HepG2 (cell line): ENCODE data around the gene SIAE. TPM values are rescaled to one million over a fixed set of nuclear protein-coding genes. Genes with fewer than 3 reads are reported as not detected.

ENCODE experiments used
- AKAP8 ChIP-seq: sonication (generic); formaldehyde crosslinking; IDR thresholded peaks from 2 replicates; pipeline ENCODE4 v1.5.1; 2020; ENCODE audit warnings: mild to moderate bottlenecking, missing genetic modification reagents
- CBX1 ChIP-seq: IDR thresholded peaks from one replicate; pipeline ENCODE4 v1.6.1; 2016; ENCODE audit warnings: antibody characterized with exemption, low read depth
- FOXA1 ChIP-seq, 2 experiments: fragments of 450-650 bp in 1 of 2; sonication (generic) in 1 of 2; formaldehyde crosslinking in 1 of 2; IDR thresholded peaks; 2 replicates each; pipeline versions ENCODE4 v1.4.0 to v1.6.1; 2016 to 2020; ENCODE audit warnings: missing genetic modification reagents in 1 of 2
- FOXC1 ChIP-seq: sonication (generic); formaldehyde crosslinking; IDR thresholded peaks from 2 replicates; pipeline ENCODE4 v1.8.0; 2022; ENCODE audit warnings: mild to moderate bottlenecking, missing genetic modification reagents, borderline replicate concordance
- HDAC2 ChIP-seq: sonication (generic); formaldehyde crosslinking; IDR thresholded peaks from 2 replicates; pipeline ENCODE4 v1.4.0; 2020; ENCODE audit warnings: missing genetic modification reagents
- KMT2A ChIP-seq: sonication (generic); formaldehyde crosslinking; IDR thresholded peaks from 2 replicates; pipeline ENCODE4 v1.4.0; 2020; ENCODE audit warnings: missing genetic modification reagents
- NCOR1 ChIP-seq: fragments of 200-600 bp; sonication (generic); IDR thresholded peaks from 2 replicates; pipeline ENCODE4 v1.7.0; 2017; ENCODE audit warnings: antibody characterized with exemption, low read length, borderline replicate concordance
- SALL1 ChIP-seq: sonication (generic); formaldehyde crosslinking; IDR thresholded peaks from 2 replicates; pipeline ENCODE4 v1.8.0; 2022; ENCODE audit warnings: mild to moderate bottlenecking, missing genetic modification reagents
- SOX13 ChIP-seq, 3 experiments: fragments of 450-650 bp in 1 of 3; sonication (generic) in 1 of 3; formaldehyde crosslinking in 1 of 3; IDR thresholded peaks in 2 of 3; conservative IDR thresholded peaks in 1 of 3; 2 replicates each; pipeline versions ENCODE4 v1.5.0 to v1.6.1; 2016 to 2020; ENCODE audit warnings: antibody characterized with exemption in 1 of 3, mild to moderate bottlenecking in 1 of 3, missing compliant biosample characterization in 1 of 3, missing genetic modification reagents in 1 of 3, moderate library complexity in 1 of 3
- TARDBP ChIP-seq: sonication (generic); formaldehyde crosslinking; IDR thresholded peaks from 2 replicates; pipeline ENCODE4 v1.8.0; 2022; ENCODE audit warnings: mild to moderate bottlenecking, missing genetic modification reagents
- TEAD3 ChIP-seq: optimal IDR thresholded peaks from 2 replicates; pipeline ENCODE3; 2016; ENCODE audit warnings: borderline replicate concordance
- TOPORS ChIP-seq: sonication (generic); formaldehyde crosslinking; IDR thresholded peaks from 2 replicates; pipeline ENCODE4 v1.8.0; 2023; ENCODE audit warnings: mild to moderate bottlenecking, missing genetic modification reagents
- ZNF317 ChIP-seq: sonication (generic); formaldehyde crosslinking; IDR thresholded peaks from 2 replicates; pipeline ENCODE4 v1.5.0; 2020; ENCODE audit warnings: mild to moderate bottlenecking, missing genetic modification reagents
- ZNF546 ChIP-seq: sonication (generic); formaldehyde crosslinking; conservative IDR thresholded peaks from 2 replicates; pipeline ENCODE4 v1.8.1; 2023; ENCODE audit warnings: mild to moderate bottlenecking, missing genetic modification reagents
- ZNF574 ChIP-seq: sonication (generic); formaldehyde crosslinking; IDR thresholded peaks from 2 replicates; pipeline ENCODE4 v1.4.0; 2020; ENCODE audit warnings: missing genetic modification reagents
- ZNF589 ChIP-seq: sonication (generic); formaldehyde crosslinking; conservative IDR thresholded peaks from 2 replicates; pipeline ENCODE4 v1.8.0; 2022; ENCODE audit warnings: mild to moderate bottlenecking, moderate library complexity, missing genetic modification reagents
- ZNF782 ChIP-seq: sonication (generic); formaldehyde crosslinking; IDR thresholded peaks from 2 replicates; pipeline ENCODE4 v1.4.0; 2020; ENCODE audit warnings: missing genetic modification reagents, mild to moderate bottlenecking, borderline replicate concordance
- polyA plus RNA-seq, 8 experiments: library from polyadenylated mRNA; depleted of rRNA in 3 of 8; stranded (reverse) in 7 of 8; unstranded in 1 of 8; fragments of >200 nt; fragmentation: Illumina TruSeq in 4 of 8; extraction: Trizol in 4 of 8; gene quantifications; 2 replicates each; pipeline versions ENCODE4 v1.2.1 to v1.2.3, GENCODE V29; 2011 to 2016; ENCODE audit warnings: low read depth in 4 of 8, missing spikeins in 1 of 8, mixed read lengths in 1 of 8; ENCODE audit not compliant: insufficient read depth in 1 of 8
- total RNA-seq, 5 experiments: library from RNA; depleted of rRNA; stranded (reverse); fragments of >200 nt; fragmentation: Illumina TruSeq; extraction: Trizol; gene quantifications; 2 replicates each; pipeline ENCODE4 v1.2.3, GENCODE V29; 2016; ENCODE audit warnings: low read depth in 1 of 5
- TF ChIP-seq, protein P1 (sequence below): sonication (generic); formaldehyde crosslinking; IDR thresholded peaks from 2 replicates; pipeline ENCODE4 v1.4.0; 2020; ENCODE audit warnings: mild to moderate bottlenecking, missing genetic modification reagents
- TF ChIP-seq, protein P2 (sequence below): sonication (generic); formaldehyde crosslinking; IDR thresholded peaks from 2 replicates; pipeline ENCODE4 v1.5.1; 2020; ENCODE audit warnings: missing genetic modification reagents, mild to moderate bottlenecking, borderline replicate concordance

Gene SIAE
- total and polyA plus RNA-seq, 2 of the 13 experiments (the other 11 are each of a cell fraction or from before 2014, with no cell fraction given) = 7.0 to 22.4 TPM

DNA sequence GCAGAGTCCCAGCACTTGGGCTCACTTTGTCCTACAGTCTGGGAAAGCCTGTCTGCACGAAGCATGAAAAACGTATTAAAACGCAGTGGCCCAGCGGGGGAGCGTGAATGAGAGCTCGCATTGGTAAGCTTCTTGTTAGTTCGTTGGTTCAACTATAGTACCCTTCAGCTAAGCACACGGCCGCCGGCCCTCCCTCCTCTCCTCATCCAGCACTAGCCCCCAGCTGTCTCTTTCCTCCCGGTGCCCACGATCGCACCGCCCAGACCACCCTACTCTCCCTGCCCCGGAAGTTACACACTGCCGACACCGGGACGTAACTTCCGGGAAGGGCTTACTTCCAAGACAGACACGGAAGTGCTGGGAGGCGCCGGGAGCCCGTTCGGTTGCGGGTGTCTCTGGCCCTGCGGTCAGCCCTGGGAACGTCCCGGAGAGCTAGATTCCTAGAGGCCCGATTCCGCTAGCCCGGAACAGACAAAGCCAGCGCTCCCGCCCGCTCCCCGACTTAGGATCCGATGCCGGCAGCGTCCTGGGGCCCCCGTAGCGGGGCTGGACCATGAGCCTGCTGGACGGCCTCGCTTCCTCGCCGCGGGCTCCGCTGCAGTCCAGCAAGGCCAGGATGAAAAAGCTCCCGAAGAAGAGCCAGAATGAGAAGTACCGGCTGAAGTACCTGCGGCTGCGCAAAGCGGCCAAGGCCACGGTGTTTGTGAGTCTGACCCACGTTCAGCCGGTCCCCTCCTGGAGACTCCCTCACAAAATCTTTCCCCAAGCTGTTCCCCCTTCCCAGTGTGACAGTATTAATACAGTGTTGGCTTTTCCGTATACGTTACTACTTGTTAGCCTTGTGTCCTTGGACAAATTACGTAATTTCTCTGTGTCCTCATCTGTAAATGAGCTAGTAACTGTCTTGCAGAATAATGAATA lies 50.7 kb downstream of the SIAE start, which contains the start of gene TBRG1 (continued):
- peak; percentile 38 for TF ChIP-seq TEAD3 (CRISPR knock-in tag)
- peak; percentile 95; the same call in 1 of the 2 replicates for TF ChIP-seq ZNF782 (CRISPR knock-in tag)
- TF ChIP-seq FOXC1 (CRISPR knock-in tag) = peak; percentile 65; the same call in 1 of the 2 replicates
- peak; percentile 97 for TF ChIP-seq KMT2A (CRISPR knock-in tag)
- TF ChIP-seq, protein P1, sequence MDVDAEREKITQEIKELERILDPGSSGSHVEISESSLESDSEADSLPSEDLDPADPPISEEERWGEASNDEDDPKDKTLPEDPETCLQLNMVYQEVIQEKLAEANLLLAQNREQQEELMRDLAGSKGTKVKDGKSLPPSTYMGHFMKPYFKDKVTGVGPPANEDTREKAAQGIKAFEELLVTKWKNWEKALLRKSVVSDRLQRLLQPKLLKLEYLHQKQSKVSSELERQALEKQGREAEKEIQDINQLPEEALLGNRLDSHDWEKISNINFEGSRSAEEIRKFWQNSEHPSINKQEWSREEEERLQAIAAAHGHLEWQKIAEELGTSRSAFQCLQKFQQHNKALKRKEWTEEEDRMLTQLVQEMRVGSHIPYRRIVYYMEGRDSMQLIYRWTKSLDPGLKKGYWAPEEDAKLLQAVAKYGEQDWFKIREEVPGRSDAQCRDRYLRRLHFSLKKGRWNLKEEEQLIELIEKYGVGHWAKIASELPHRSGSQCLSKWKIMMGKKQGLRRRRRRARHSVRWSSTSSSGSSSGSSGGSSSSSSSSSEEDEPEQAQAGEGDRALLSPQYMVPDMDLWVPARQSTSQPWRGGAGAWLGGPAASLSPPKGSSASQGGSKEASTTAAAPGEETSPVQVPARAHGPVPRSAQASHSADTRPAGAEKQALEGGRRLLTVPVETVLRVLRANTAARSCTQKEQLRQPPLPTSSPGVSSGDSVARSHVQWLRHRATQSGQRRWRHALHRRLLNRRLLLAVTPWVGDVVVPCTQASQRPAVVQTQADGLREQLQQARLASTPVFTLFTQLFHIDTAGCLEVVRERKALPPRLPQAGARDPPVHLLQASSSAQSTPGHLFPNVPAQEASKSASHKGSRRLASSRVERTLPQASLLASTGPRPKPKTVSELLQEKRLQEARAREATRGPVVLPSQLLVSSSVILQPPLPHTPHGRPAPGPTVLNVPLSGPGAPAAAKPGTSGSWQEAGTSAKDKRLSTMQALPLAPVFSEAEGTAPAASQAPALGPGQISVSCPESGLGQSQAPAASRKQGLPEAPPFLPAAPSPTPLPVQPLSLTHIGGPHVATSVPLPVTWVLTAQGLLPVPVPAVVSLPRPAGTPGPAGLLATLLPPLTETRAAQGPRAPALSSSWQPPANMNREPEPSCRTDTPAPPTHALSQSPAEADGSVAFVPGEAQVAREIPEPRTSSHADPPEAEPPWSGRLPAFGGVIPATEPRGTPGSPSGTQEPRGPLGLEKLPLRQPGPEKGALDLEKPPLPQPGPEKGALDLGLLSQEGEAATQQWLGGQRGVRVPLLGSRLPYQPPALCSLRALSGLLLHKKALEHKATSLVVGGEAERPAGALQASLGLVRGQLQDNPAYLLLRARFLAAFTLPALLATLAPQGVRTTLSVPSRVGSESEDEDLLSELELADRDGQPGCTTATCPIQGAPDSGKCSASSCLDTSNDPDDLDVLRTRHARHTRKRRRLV = peak; percentile 91
- TF ChIP-seq AKAP8 (CRISPR knock-in tag) = peak; percentile 69; the same call in 1 of the 2 replicates
- TF ChIP-seq SALL1 (CRISPR knock-in tag) = peak; percentile 70
- TF ChIP-seq TOPORS (CRISPR knock-in tag) = 0 out of 2 replicates have a peak, but pooled peaks have one; percentile 62
- TF ChIP-seq, protein P2, sequence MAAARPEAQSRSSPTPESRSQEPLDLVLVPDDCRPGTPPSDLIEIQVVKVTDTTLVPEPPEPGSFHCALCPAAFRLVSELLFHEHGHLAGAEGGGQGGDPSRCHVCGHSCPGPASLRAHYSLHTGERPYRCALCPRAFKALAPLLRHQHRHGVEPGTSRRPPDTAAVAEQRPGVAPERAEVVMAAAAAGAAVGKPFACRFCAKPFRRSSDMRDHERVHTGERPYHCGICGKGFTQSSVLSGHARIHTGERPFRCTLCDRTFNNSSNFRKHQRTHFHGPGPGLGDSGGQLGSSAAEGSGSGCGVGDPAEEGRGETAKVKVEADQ (CRISPR knock-in tag) = peak; percentile 70
- peak; percentile 46; the same call in 1 of the 2 replicates for TF ChIP-seq ZNF546 (CRISPR knock-in tag)
- peak; percentile 72; the same call in 1 of the 2 replicates for TF ChIP-seq ZNF317 (CRISPR knock-in tag)
- peak; percentile 77 for TF ChIP-seq TARDBP
- TF ChIP-seq SOX13 (IDR thresholded peaks at IDR 0.05) = no peak
- TF ChIP-seq SOX13 (CRISPR knock-in tag; conservative IDR thresholded peaks at IDR 0.05 in 1 of 2, IDR thresholded peaks at IDR 0.05 in 1 of 2) = peak in 1 of 2 experiments; percentile 63; a peak in 2 of 4 replicates
- no peak for TF ChIP-seq NCOR1
- TF ChIP-seq ZNF574 (CRISPR knock-in tag) = peak; percentile 93
- TF ChIP-seq ZNF589 (CRISPR knock-in tag) = 0 out of 2 replicates have a peak, but pooled peaks have one; percentile 26
- TF ChIP-seq HDAC2 (CRISPR knock-in tag) = peak; percentile 75
- no peak for TF ChIP-seq FOXA1 (IDR thresholded peaks at IDR 0.05)
- TF ChIP-seq FOXA1 (CRISPR knock-in tag; IDR thresholded peaks at IDR 0.05) = peak; percentile 50; the same call in 1 of the 2 replicates
- TF ChIP-seq CBX1 = peak; percentile 38
